Hepatocyte (in vitro differentiated cells): Measurements from ENCODE around the gene COA4.

ENCODE experiments used
- CTCF ChIP-seq: fragments of 200-600 bp; sonication (generic); IDR thresholded peaks from 2 replicates; pipeline ENCODE4 v1.5.1; 2016; ENCODE audit warnings: antibody characterized with exemption, mild to moderate bottlenecking; ENCODE audit not compliant: poor library complexity
- EZH2 ChIP-seq: fragments of 200-600 bp; sonication (generic); IDR thresholded peaks from 2 replicates; pipeline ENCODE4 v1.6.1; 2016; ENCODE audit warnings: antibody characterized with exemption, mild to moderate bottlenecking, borderline replicate concordance
- EZH2phosphoT487 ChIP-seq: fragments of 200-600 bp; sonication (generic); IDR thresholded peaks from one replicate; pipeline ENCODE4 v1.6.1; 2018; ENCODE audit warnings: antibody characterized with exemption, mild to moderate bottlenecking, low read depth, moderate library complexity; ENCODE audit not compliant: unreplicated experiment, severe bottlenecking

DNA sequence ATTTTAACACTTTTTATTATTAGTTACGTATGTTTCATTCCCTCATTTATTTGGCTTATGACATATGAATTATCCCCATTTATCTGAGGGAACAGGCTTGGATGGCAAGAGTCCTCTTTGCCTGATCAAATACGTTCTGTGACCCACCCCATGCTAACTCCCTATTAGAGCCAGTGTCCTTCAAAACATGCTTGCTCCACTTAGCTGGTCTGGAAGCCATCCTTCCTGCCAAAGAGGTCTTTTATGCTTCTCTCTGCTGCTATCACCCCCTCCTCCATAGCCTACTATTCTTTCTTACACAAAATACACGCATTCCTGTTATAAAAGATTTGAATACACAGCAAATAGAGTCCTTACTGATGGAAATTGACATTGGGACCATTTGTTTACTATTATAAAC, 6.4 kb downstream of the COA4 start:
- no peak for TF ChIP-seq CTCF
- TF ChIP-seq EZH2 = no peak
- no peak for TF ChIP-seq EZH2phosphoT487
